Urothelium cell line (cell line): Measurements from ENCODE around the gene CYB5B.

ENCODE experiments used
- DNase-seq: peaks from one replicate; pipeline ENCODE4 v3.0.0; 2011; ENCODE audit warnings: low spot score, mixed read lengths
- FAIRE-seq: peaks from 2 replicates; lab custom pipeline; 2011; peaks lifted over from hg19 to GRCh38; lab: Jason Lieb, UNC

Gene CYB5B

GRCh38 chr16:69424053-69424934 is at the start of gene CYB5B:
CYB5B (plus strand) TSS chr16:69424619; CDS start chr16:69424684, 65 bp downstream.
- DNase-seq (peak; percentile 97), FAIRE-seq (peak; percentile 82)

GRCh38 chr16:69376393-69377059 is 47.9 kb upstream of the CYB5B start:
- no peak for FAIRE-seq
- no peak for DNase-seq

- DNase-seq, result no peak
- FAIRE-seq, result no peak
Observed at GRCh38 chr16:69378036-69378435, 46.4 kb upstream of the CYB5B start.

- FAIRE-seq (no peak), DNase-seq (no peak)
Observed at GRCh38 chr16:69378760-69379159, 45.7 kb upstream of the CYB5B start.

- FAIRE-seq, result no peak
- no peak for DNase-seq
Observed at GRCh38 chr16:69381231-69381630, 43.2 kb upstream of the CYB5B start.

GRCh38 chr16:69382421-69382820 is 42.0 kb upstream of the CYB5B start:
- DNase-seq (no peak), FAIRE-seq (no peak)

GRCh38 chr16:69384974-69385373 is 39.4 kb upstream of the CYB5B start:
- no peak for FAIRE-seq
- DNase-seq, result no peak

GRCh38 chr16:69386596-69386995 is 37.8 kb upstream of the CYB5B start:
- no peak for DNase-seq
- no peak for FAIRE-seq

GRCh38 chr16:69393898-69394849 is 30.2 kb upstream of the CYB5B start:
- FAIRE-seq, result no peak
- DNase-seq, result no peak

- DNase-seq, result no peak
- no peak for FAIRE-seq
Observed at GRCh38 chr16:69395859-69396186, 28.6 kb upstream of the CYB5B start.

- FAIRE-seq (no peak), DNase-seq (peak; percentile 70)
Observed at GRCh38 chr16:69396187-69397061, 28.0 kb upstream of the CYB5B start.

- no peak for FAIRE-seq
- DNase-seq, result peak; percentile 68
Observed at GRCh38 chr16:69397821-69398521, 26.4 kb upstream of the CYB5B start.

GRCh38 chr16:69399361-69399760 is 25.1 kb upstream of the CYB5B start:
- DNase-seq (no peak), FAIRE-seq (no peak)

GRCh38 chr16:69402439-69402838 is 22.0 kb upstream of the CYB5B start:
- no peak for DNase-seq
- no peak for FAIRE-seq

- FAIRE-seq (no peak), DNase-seq (peak; percentile 49)
Observed at GRCh38 chr16:69404275-69404805, 20.1 kb upstream of the CYB5B start.

GRCh38 chr16:69405326-69405725 is 19.1 kb upstream of the CYB5B start:
- FAIRE-seq (no peak), DNase-seq (no peak)

- FAIRE-seq (no peak), DNase-seq (no peak)
Observed at GRCh38 chr16:69405757-69406156, 18.7 kb upstream of the CYB5B start.

- no peak for DNase-seq
- no peak for FAIRE-seq
Observed at GRCh38 chr16:69406780-69407331, 17.6 kb upstream of the CYB5B start.

GRCh38 chr16:69407702-69408323 is 16.6 kb upstream of the CYB5B start:
- DNase-seq (no peak), FAIRE-seq (no peak)
